ENCODE results near the gene TTLL10. TPM values are rescaled to one million over a fixed set of nuclear protein-coding genes. Genes with fewer than 3 reads are reported as not detected.

Gene TTLL10
- total RNA-seq, 3 donors from 2014 or later (not counting 1 experiment from before 2014, with no cell fraction given) = 0.23 to 1.7 (median 1.7) TPM

DNA sequence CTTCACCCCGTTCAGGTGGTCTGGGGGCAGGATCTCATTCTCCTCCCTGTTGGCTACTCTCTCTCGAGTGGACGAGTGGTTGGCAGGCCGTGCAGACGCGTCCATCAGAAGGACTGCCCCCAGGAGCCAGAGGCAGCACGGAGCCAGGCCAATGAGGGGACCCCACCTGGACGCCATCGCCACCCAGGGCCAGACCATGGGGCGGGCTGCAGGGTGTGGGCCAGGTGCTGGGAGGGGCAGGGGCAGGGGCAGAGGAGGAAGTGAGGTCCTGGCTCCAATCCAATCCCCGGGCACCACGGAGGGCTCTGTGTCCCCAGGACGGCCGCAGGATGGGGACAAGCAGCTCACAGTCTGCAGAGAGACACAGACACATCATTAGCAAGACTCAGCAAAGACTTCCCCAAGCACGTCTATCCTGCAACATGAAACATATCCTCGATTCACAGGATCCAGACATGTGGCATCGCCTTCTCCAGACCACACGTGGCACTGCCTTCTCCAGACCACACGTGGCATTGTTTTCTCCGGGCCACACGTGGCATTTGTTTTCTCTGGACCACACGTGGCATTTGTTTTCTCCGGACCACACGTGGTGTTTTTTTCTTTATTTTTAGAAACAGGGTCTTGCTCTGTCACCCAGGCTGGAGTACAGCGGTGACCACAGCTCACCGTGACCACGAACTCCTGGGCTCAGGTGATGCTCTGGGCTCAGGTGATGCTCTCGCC lies 55.1 kb downstream of the TTLL10 start:
- TF ChIP-seq CTCF (IDR thresholded peaks at IDR 0.05) = no peak
- Mint-ChIP-seq H3K4me3 (no peak overlapping the region), H3K9me3 (no peaks in the 10 kb centered on the region), H3K27ac (no peak overlapping the region), H3K27me3 (ENCODE audit: low read depth in 2 of 2) (no peaks in the 10 kb centered on the region), H3K36me3 (no peaks in the 10 kb centered on the region), H3K4me1 (peaks cover 23 to 35% of the 10 kb centered on the region in 2 donors)
- intact Hi-C loops (cut with micrococcal nuclease) = no loop called here
- Histone ChIP-seq H3K27ac (ENCODE audit: low read length) (no peak overlapping the region), H3K36me3 (ENCODE audit: control insufficient read depth, insufficient read depth, low read length) (peaks cover 49% of the 10 kb centered on the region), H3K9me3 (ENCODE audit: control insufficient read depth, insufficient read depth, low read length) (no peaks in the 10 kb centered on the region), H3K4me1 (ENCODE audit: control insufficient read depth, insufficient read depth, low read length) (peaks cover 48% of the 10 kb centered on the region), H3K4me3 (ENCODE audit: low read length) (no peak overlapping the region), H3K27me3 (ENCODE audit: control insufficient read depth, insufficient read depth, low read length) (no peaks in the 10 kb centered on the region)
- DNase-seq (no peak), ATAC-seq (no peak)
- 80% methylated on average over 28 of the region's 28 CpGs for WGBS (ENCODE audit: insufficient coverage)

GRCh38 chr1:1229770-1230169 lies 56.1 kb downstream of the TTLL10 start:
- DNase-seq (no peak), ATAC-seq (no peak)
- intact Hi-C loops (cut with micrococcal nuclease) = loop anchor here (2.0 kb wide), 1 partner anchor 15 kb away; the partner anchor contains the start of gene TNFRSF4
- Mint-ChIP-seq H3K27me3 (ENCODE audit: low read depth in 2 of 2) (no peaks in the 10 kb centered on the region), H3K27ac (peak overlapping the region; percentile 25 to 88), H3K4me3 (peak overlapping the region; percentile 68), H3K36me3 (no peaks in the 10 kb centered on the region), H3K4me1 (peaks cover 28 to 38% of the 10 kb centered on the region in 2 donors), H3K9me3 (no peaks in the 10 kb centered on the region)
- no peaks in the 10 kb centered on the region for H3K9me3 ChIP-seq (ENCODE audit: control insufficient read depth, insufficient read depth, low read length)
- H3K27ac ChIP-seq (ENCODE audit: low read length) = no peak overlapping the region
- WGBS (ENCODE audit: insufficient coverage) = 90% methylated on average over 19 of the region's 19 CpGs
- peaks cover 44% of the 10 kb centered on the region for H3K36me3 ChIP-seq (ENCODE audit: control insufficient read depth, insufficient read depth, low read length)
- H3K27me3 ChIP-seq (ENCODE audit: control insufficient read depth, insufficient read depth, low read length) = no peaks in the 10 kb centered on the region
- no peak overlapping the region for H3K4me3 ChIP-seq (ENCODE audit: low read length)
- no peak for TF ChIP-seq CTCF (IDR thresholded peaks at IDR 0.05)
- H3K4me1 ChIP-seq (ENCODE audit: control insufficient read depth, insufficient read depth, low read length) = peaks cover 50% of the 10 kb centered on the region

DNA sequence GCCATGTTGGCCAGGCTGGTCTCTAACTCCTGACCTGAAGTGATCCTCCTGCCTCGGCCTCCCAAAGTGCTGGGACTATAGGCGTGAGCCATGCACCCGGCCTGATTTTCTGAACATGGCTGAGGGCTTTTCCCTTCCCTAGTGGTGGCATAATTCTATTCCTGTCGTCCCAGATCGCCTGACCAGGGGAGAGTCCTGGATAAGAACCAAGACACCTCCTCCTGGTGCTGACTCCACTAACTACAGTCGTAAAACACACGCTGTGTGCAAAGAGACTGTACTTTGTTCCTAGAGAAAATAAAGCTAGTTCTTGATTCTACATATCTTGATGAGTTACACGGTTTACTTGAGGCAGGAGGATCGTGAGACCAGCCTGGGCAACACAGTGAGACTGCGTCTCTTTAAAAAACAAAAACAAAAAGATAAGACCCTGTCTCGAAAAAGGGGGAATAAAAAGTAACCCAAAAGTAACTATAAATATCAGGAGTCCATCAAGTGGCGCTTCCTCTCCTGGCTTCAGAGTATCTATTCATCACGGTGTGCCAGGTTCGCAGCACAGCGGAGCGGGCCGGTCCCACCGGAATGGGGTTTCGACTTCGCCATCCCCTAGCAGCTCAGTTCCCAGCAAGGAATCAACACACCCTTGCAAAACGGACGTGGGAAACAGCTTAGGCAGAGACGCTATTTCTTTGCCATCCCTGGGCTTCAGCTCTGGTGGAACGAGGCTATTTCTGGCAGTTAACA lies 57.1 kb downstream of the TTLL10 start:
- intact Hi-C loops (cut with micrococcal nuclease) = loop anchor here (2.0 kb wide), 1 partner anchor 16 kb away; the partner anchor contains the start of gene TNFRSF4
- no peaks in the 10 kb centered on the region for H3K9me3 Mint-ChIP-seq

More for the DNA sequence above, 57.1 kb downstream of the TTLL10 start:
- H3K4me1 Mint-ChIP-seq = peaks cover 28 to 33% of the 10 kb centered on the region in 2 donors
- ATAC-seq (no peak), DNase-seq (peak in 1 of 2 donors; percentile 47)
- H3K27me3 Mint-ChIP-seq (ENCODE audit: low read depth in 2 of 2) = no peaks in the 10 kb centered on the region
- no peaks in the 10 kb centered on the region for H3K27me3 ChIP-seq (ENCODE audit: control insufficient read depth, insufficient read depth, low read length)
- no peaks in the 10 kb centered on the region for H3K36me3 Mint-ChIP-seq
- H3K4me1 ChIP-seq (ENCODE audit: control insufficient read depth, insufficient read depth, low read length) = peaks cover 50% of the 10 kb centered on the region
- no peaks in the 10 kb centered on the region for H3K9me3 ChIP-seq (ENCODE audit: control insufficient read depth, insufficient read depth, low read length)
- H3K4me3 Mint-ChIP-seq = peak overlapping the region; percentile 95
- TF ChIP-seq CTCF (IDR thresholded peaks at IDR 0.05) = no peak
- WGBS (ENCODE audit: insufficient coverage) = 19% methylated on average over 23 of the region's 24 CpGs
- H3K27ac Mint-ChIP-seq = peak overlapping the region; percentile 82 to 88
- peaks cover 38% of the 10 kb centered on the region for H3K36me3 ChIP-seq (ENCODE audit: control insufficient read depth, insufficient read depth, low read length)
- H3K27ac ChIP-seq (ENCODE audit: low read length) = peak overlapping the region; percentile 76
- H3K4me3 ChIP-seq (ENCODE audit: low read length) = peak overlapping the region; percentile 89

Data from natural killer cell (primary cell).